DOHH2 (cell line): ENCODE results near the gene IL1RL2.

Source experiments
- EZH2phosphoT487 ChIP-seq: fragments of 200-600 bp; sonication (generic); IDR thresholded peaks from 2 replicates; pipeline ENCODE4 v1.6.1; 2017; ENCODE audit warnings: borderline replicate concordance, mild to moderate bottlenecking, antibody characterized with exemption, low read length, moderate library complexity, mixed read lengths
- TF ChIP-seq, protein P1 (sequence below): fragments of 200-600 bp; sonication (generic); IDR thresholded peaks from one replicate; pipeline ENCODE4 v1.5.1; 2014; ENCODE audit warnings: antibody characterized with exemption, mild to moderate bottlenecking, low read depth, low read length; ENCODE audit not compliant: poor library complexity, severe bottlenecking

DNA sequence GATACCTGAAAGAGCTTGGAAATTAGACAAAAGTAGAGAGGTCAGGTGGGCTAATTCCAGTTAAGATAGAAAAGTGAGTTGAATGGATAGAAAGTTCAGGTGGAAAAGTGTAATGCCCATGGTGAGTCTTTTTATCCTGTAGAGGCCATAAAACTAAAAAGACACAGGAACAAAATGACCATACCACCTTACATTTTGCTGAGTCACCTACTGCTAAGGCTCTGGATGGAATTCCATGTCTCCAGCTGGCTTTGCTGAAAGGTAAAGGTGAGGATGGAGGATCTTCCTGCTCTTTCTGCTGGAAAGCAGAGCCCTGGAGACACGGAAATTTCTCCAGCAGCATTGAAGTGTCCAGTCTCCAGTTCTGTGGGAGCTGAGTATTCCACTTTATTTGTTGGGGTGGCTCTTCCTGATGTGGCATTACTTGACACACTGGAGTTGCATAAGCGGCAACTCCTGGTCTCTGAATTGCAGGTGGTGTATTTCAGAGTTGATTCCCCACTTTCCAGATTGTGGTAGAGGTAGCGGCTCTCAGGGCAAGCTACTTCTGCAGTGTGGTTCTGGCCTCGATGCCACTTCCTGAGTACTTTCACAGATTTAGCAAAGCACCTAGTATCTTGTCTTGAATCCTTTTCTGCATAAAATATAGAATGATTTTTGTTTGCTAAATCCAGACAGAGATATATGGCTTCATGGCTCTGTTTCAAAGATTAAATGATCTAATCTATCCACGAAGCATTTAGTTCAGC, 10.7 kb downstream of the IL1RL2 start:
- TF ChIP-seq, protein P1, sequence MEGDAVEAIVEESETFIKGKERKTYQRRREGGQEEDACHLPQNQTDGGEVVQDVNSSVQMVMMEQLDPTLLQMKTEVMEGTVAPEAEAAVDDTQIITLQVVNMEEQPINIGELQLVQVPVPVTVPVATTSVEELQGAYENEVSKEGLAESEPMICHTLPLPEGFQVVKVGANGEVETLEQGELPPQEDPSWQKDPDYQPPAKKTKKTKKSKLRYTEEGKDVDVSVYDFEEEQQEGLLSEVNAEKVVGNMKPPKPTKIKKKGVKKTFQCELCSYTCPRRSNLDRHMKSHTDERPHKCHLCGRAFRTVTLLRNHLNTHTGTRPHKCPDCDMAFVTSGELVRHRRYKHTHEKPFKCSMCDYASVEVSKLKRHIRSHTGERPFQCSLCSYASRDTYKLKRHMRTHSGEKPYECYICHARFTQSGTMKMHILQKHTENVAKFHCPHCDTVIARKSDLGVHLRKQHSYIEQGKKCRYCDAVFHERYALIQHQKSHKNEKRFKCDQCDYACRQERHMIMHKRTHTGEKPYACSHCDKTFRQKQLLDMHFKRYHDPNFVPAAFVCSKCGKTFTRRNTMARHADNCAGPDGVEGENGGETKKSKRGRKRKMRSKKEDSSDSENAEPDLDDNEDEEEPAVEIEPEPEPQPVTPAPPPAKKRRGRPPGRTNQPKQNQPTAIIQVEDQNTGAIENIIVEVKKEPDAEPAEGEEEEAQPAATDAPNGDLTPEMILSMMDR: no peak
- no peak for TF ChIP-seq EZH2phosphoT487
